GM19193 (cell line): ENCODE data around the gene SLC26A2.
A peak's percentile ranks its signal among the peaks of the same experiment; 100 is the strongest.

Experiments used
- POLR2A ChIP-seq: IDR thresholded peaks from 4 replicates; pipeline ENCODE4 v1.6.1; 2011; ENCODE audit not compliant: insufficient read depth, insufficient read length; ENCODE audit errors: extremely low read depth

The SLC26A2 gene

DNA sequence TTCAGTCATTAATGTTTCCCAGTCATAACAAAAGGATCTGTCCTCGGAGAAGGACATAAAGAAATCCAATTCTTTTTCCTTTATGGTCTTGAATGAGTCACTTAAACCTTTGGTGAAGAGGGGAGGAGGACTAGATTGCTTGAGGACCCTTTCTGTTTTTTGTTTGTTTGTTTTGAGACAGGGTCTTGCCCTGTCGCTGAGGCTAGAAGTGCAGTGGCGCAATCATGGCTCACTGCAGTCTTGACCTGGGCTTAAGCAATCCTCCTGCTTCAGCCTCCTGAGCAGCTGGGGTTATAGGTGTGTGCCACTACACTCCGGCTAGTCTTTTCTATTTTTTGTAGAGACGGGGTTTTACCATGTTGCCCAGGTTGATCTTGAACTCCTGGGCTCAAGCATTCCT is 27.6 kb downstream of the SLC26A2 start:
- no peak for TF ChIP-seq POLR2A

DNA sequence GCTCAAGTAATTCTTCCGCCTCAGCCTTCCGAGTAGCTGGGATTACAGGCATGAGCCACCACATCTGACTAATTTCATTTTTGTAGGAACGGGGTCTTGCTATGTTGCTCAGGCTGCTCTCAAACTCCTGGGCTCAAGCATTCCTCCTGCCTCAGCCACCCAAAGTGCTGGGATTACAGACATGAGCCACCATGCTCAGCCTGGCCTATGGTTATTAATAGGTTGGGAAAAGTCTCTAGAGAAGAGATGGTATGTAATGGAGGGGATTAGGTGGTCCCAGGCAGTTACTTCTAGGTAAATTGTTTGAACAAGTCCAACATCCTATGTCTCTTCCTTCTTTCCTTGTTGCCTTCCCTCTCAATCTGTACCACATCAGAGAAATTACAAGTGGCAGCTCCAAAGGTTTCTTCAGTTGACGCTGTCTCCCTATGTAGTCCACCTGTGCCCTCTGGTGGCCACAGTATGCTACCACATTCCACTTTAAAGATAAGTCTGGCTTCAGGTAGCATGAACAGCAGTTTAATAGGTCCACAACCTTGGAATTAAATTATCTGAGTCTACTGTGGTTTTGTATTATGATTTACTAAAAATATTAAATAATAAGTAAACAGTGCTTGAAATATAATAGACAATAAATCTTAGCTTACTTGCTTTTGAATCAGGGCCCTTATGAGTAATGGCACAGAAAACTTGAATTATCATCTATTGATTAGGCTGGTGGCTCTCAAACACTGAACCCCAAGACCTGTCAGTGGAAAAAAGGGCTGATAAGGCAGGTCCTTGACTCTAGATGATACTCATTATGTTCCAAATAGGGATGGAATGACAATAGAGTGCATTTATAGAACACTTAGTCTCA is 30.2 kb downstream of the SLC26A2 start:
- TF ChIP-seq POLR2A, result no peak

DNA sequence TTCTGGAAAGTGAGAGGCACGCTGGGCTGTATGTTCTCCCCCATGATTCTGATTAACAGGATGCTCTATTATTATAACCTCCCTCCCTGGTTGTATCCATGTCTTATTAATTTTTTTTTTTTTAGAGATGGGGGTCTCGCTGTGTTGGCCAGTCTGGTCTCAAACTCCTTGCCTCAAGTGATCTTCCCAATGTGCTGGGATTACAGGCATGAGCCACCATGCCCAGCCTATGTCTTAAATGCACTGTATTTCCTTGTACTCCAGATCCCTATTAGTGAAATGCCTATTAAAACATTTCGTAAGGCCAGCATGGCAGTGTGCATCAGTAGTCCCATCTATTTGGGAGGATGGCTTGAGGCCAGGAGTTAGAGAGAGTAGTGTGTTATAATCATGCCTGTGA is 32.9 kb downstream of the SLC26A2 start:
- no peak for TF ChIP-seq POLR2A

DNA sequence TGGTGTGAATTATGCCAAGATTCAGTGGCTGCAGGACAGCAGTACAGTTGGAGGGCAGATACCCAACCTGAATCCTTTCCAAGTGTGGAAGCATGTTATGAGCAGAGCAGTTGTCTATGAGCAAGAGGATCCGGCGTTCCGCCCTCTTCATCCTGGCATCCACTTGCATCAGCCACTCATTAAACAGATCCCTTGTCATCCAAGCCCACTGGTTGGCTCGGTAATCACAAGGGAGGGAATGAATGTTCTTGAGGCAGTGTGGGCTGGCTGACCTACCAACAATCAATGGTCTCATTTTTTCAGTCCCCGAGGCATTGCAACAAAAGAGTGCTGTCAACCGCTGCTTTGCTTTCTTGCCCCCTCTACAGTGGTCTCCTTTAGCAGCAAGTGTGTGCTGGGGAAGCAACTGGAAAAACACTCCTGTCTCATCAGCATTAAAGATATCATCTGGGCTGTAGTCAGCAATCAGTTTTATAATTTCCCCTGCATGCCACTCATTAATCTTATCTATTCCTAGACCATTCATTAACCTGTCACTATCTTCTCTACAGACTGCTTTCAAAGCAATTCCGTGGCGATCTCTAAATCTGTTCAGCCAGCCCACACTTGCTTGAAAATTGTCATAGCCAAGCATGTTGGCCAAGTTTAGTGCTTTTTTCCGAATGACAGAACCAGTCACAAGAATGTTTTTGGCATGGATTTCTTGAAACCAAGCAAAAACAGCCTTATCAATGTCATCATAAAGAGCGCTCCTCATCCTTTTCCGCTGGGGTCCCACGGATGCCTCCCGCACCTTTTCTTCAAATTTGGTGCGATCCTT is 35.0 kb downstream of the SLC26A2 start:
- TF ChIP-seq POLR2A, result no peak

DNA sequence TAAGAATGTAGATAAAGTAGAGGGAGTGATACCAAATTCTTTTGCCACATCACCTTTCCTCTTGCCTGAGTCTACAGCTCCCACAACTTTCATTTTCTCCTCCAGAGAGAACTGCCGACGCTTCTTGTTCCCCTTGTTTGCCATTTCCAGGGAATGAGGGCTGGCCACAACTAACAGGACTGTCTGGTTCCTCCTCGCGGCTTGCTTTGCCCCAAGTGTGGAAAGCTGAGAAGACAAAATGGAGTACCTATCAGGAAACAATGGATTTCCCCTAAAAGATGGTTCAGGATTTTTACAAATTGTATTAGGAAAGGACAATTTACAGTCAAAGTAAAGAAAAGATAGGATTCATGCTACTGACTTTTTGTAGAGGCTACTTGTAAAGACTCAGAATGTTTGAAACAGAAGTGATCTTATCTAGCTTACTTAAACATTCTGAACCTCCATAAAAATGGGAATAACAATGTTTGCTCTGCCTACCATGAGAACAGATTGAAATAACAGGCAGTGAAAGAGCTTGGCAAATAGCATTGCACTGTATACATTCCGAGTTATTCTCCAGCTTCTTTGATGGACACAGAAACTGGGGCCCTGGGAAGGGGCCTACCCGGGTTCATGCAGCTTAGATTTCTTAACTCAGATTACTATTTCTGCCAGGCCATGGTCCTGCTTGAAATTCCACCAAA is 35.8 kb downstream of the SLC26A2 start:
- no peak for TF ChIP-seq POLR2A

DNA sequence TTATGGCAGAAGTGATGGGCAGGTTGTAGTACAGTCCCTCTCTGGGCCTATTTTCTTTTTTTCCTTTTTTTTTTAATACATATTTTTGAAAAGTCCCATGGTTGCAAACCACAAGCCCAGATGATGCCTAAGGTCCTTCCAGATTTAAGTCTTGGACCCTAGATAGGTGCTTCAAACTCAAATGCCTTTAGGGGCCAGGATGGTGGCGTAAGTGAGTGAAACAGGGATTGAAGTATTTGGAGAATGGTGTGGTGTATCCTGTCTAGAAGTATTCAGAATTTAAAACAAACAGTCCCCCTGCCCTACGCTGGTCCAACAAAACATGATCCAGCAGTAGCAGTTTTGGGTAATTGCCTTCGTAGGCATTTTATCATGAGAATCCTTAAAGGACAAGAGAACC is 37.7 kb downstream of the SLC26A2 start:
- TF ChIP-seq POLR2A, result no peak

DNA sequence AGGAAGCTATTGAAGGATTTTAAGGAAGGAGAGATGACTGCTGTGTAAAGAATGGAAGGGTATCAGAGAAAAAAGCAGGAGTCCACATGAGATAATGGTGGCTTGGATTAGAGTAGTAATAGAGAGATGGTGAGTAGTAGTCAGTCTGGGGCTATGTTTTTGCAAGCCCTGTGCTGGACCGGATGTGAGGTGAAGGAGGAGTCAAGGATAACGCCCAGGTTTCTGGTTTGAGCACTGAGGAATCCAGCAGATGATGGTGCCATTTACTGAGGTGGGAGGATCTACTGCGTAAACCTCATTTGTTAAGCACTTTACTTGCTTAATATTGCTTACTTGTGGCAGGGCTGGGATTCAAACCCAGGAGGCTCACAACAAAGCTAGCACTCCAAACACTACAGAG is 38.8 kb downstream of the SLC26A2 start:
- TF ChIP-seq POLR2A, result no peak

DNA sequence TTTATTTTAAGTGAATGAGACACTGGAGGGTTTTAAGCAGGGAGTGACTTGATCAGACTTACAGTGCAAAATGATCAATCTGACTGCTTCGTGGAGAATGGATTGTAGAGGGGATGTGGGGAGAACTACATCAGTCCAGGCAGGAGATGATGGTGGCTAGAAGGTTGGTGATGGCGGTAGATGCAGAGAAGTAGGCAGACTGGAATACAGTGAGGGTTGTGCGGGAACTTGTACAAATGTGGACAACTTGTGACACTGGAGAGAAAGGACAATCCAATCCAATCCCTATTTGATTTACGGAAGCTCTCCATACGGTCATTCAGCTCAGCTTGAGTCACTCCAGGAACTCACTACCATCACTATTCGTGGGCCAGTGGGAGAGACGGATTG is 39.3 kb downstream of the SLC26A2 start:
- TF ChIP-seq POLR2A, result no peak

DNA sequence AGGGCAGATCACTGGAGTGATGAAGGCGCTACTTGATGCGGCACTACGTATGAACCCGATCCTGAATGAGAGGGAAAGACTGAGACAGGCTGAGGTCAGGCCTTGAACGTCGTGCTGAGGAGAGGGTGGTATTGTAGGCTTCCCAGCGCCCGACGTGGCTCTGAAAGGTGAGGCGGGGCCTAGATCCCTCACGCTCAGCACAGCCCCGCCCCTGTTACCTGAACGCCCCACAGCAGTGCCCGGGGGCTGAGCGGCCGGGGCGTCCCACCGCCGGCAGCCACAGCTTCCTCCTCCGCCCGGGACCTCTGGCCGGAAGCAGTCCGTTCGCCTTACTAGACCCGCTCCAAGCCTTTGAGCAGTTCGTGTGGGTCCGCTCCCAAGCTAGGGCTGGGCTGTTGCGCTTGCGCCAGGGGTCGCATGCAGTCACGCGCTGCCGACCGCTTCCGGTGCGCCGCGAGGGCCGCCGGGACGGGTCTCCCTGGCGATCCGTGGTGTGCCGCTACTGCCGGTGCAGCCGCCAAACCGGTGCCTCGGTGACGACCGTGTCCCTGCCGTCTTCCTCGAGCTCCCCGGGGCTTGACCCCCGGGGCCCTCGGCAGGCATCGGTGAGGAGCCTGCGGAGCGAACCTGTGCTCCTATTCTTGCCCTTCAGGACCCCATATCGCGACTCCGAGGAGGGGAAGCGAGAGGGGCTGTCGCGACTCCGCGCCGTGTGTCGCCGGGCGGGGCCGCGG is 39.9 kb downstream of the SLC26A2 start, which contains the start of the genes HMGXB3 and TIGD6:
HMGXB3 (plus strand) TSS at position 484 of the 734 bp plus-strand sequence. CDS start 4,114 bp downstream, outside the sequence.
TIGD6 (minus strand) TSS at position 399 of the 734 bp plus-strand sequence. CDS start 4,306 bp downstream, outside the sequence.
- TF ChIP-seq POLR2A, result peak; percentile 98

DNA sequence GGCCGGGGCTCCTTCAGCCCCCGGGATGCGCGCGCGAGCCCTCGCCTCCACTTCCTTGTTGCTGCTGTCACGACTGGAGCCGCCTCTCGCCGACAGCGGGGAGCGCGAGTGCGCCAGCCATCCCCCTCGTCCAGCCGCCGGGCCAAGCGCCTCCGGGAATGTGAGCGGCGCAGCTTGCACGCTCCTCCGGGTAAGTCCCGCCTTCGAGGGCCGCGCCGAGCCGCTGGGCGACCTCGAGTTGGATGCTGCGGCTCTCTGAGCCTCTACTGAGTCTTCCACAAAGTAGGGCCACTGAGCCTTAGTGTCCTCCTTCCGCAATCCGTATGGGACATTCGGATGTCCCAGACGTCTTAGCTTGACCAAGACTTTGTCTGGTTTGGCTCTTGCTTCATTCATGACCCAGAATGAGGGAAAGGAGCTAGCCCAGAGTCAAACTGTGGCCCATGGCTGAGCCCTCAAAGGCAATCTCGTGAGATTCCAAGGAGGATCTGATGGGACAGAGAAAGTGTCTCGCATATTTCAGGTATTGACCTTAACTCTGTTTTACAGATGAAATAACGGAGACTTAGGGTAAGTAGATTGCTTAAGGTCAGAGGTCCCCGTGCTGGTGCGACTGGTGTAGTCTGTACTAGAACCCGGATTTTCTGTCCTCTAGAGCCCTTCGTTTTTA is 40.6 kb downstream of the SLC26A2 start:
- no peak for TF ChIP-seq POLR2A

DNA sequence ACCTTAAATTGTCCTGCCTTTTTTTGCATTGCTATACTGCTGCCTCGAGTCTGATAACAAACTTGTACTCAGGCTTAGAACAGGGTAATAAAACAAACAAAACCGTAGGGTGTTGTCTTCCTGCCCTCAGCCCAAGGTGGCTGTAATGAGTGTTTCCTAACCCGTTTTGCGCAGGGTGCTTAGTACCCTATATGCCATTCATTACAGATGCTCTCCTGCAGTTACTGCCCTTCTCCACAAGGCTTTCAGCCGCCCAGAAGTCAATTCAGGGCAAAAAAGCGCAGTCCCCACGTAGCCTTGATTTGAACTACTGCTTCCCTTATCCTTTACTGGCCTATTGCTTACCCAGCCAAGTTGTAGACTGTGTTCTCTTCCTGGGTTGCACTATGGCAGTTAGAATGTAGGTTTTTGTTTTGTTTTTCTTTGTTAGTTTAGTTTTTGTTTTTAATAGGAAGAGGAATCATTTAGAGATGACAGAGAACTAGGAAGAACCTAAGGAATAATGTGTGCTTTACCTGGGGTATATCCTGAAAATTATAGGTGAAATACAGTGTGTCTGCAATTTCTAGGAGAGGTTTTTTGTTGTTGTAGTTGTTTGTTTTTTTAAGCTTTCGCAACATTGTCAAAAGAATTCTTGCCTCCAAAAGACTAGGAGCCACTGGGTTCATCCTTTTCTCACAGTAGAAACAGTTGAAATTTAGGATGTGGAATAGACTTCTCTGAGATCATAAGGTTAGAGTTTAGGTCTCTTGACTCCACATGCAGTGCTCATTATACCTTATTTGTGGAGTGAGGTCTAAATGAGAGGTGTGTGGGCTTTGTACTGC is 41.3 kb downstream of the SLC26A2 start:
- no peak for TF ChIP-seq POLR2A

DNA sequence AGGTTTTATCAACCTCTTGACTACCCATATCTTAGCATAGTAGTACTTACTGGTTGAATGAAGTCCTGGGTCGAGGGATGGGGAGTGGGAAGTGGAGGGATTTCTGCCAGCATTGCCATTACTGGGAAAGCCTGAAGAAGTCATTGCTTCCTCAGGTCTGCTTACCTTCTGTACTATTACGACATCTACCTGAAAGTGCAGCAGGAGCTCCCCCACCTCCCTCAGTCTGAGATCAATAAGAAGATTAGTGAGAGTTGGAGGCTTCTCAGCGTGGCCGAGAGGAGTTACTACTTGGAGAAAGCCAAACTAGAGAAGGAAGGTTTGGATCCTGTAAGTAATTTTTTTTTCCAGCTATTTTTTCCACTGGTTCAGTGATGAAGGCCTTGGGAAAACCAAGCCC is 45.8 kb downstream of the SLC26A2 start:
- TF ChIP-seq POLR2A, result no peak

DNA sequence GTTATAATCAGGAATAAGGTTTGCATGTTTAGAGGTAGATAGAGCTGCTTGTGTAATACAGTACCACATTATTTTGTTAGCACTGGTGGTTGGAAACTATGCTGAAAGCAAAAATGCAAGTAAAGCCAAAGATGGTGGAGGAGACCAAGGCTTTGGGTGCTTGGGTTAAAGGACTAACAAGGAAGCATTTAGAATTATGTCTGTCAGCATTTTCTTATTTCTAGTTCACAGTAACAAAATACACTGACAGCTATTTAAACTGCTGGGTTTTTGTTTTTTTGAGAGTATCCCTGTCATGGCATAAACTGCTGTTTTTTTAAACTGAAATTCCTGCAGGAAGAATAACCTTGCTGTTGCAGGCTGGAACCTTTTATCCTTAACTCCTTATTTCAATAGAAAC is 46.5 kb downstream of the SLC26A2 start:
- no peak for TF ChIP-seq POLR2A
